Stimulated activated CD8-positive, alpha-beta memory T cell treated with anti-CD3 and anti-CD28 coated beads, Interleukin-2, amount 100 ng/mL, for 48 hours (primary cell): ENCODE results near the gene HEPACAM.
A peak's percentile ranks its signal among the peaks of the same experiment; 100 is the strongest.

Experiments
- DNase-seq, 2 donors: peaks; one replicate each; pipeline ENCODE4 v3.0.0-alpha.2; 2020; ENCODE audit warnings: low read depth in 2 of 2

Gene HEPACAM

GRCh38 chr11:124884869-124885479 lies 50.9 kb downstream of the HEPACAM start:
- no peak for DNase-seq

DNA sequence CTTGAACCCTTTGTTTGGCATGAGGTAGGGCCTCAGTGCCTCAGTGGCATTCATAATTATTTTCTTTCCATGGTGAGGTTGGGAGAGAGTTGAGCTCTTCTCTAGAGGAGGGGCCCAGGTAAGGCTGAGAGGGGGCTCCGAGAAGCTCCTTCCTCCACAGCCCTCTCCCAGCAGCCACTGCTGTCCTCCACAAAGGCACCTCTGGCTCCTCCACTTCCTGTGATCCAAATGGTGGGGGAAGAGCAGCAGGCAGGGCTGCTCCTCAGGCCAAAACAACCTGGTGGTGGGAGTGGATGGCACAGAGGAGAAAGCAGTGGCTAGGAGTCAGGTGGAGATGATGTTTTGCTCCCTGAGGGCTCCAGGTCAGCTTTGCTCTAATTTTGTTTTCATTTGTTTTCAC lies 51.5 kb downstream of the HEPACAM start:
- DNase-seq = no peak

- DNase-seq = no peak
These were observed 53.3 kb downstream of the HEPACAM start for GRCh38 chr11:124882339-124883071.

DNA sequence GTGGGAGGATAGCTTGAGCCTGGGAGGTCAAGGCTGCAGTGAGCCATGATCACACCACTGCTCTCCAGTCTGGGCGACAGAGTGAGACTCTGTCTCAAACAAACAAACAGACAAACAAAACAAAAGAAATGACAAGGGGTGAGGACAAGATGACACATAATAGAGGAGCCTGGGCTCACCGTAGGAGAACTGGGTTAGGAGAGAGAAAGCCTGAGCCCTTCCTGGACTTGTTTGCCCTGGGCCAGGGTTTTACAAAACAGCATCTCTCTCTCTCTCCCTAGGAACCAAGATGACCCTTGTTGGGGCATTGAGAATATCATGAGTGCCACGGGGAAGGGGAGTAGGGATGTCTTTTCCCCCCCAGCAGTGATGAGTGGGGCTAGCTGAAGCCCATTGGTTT lies 54.9 kb downstream of the HEPACAM start:
- DNase-seq = no peak

DNA sequence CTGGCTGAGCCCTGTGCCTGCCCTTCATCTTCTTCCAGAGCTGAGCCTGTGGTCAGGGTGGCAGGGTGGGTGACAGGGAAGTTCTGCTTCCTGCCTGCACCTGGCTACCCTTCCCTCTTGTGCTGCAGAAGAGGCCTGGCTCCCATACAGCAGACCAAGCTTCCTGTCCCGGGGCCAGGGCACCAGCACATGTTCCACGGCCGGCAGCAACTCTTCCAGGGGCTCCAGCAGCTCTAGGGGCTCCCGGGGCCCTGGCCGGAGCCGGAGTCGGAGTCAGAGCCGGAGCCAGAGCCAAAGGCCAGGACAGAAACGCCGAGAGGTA lies 55.6 kb downstream of the HEPACAM start:
- DNase-seq = no peak

DNA sequence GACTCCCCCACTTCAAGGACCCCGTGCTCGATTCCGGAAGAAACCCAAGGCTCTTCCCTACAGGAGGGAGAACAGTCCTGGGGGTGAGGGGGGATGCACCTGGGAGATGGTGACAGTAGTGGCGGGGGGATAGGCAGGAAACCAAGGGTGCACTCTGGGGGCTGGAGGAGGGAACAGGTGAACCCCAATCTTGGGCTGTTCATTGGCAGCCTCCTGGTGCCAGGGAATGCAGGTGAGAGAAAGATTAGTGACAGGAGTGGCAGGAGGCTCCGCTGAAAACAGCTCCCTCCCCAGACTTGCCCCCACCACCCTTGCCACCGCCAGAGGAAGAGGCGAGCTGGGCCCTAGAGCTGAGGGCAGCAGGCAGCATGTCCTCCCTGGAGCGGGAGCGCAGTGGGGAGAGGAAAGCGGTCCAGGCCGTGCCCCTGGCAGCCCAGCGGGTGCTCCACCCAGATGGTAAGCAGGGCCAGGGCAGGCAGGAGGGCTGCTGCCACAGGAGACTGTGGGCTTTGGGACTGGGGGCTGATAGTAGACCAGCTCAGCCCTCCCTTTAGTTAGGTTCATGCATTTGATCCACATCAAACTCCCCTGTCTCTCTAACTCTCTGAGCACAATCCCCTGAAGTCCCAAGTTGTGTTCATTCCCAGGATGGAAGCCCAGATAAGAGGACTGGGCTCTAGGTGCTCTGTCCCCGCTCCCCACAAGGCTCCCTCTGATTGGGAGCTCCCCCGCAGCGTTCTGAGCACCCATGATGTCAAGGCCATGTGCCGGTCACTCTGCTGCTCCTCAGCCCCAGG lies 56.2 kb downstream of the HEPACAM start:
- DNase-seq = no peak

DNA sequence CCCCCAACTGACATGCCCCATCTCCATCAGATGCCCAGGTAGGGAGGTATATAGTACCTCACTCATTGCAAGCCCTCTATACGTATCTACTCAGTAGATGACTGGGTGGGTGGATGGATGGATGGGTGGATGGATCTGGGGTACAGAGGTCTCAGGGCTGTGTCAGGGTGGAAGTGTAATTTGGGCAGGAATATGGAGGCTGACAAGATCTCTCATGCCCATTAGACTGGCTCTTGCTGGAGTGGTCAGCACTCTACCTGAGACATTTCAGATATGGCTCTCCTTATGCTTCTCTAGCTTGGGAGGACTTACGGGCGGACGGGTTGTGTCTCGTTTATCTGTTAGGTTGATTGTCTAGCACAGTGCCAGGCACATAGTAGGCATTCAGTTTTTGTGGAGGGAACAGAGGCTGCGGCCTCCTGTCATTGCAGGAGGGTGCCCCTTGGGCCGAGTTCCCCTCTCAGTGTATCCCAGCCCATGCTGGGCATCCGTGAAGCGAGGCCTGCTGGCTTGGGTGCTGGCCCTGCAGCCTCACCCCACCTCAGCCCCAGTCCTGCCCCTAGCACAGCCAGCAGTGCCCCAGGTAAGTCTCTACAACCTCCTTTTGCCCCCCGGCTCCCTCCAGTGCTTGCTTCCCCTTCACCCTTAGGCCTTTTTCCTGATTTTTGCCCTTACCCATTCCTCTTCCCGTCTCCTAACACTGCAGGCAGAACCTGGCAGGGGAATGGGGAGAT lies 56.9 kb downstream of the HEPACAM start:
- no peak for DNase-seq

- no peak for DNase-seq
These were observed 57.7 kb downstream of the HEPACAM start for GRCh38 chr11:124877910-124878758.

DNA sequence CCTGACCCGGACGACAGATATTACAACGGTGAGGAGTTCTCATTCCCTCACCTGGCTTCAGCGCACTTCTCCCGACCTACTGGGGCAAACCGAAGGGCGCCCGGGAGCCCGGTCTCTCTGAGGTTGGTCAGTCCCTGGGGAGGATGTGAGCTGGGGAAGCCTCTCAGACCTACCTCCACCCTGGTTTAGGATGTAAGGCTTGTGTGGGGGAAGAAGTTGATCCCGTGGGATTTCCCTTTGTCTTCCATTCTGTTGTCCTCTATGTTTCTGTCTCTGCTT lies 58.3 kb downstream of the HEPACAM start:
- no peak for DNase-seq

DNA sequence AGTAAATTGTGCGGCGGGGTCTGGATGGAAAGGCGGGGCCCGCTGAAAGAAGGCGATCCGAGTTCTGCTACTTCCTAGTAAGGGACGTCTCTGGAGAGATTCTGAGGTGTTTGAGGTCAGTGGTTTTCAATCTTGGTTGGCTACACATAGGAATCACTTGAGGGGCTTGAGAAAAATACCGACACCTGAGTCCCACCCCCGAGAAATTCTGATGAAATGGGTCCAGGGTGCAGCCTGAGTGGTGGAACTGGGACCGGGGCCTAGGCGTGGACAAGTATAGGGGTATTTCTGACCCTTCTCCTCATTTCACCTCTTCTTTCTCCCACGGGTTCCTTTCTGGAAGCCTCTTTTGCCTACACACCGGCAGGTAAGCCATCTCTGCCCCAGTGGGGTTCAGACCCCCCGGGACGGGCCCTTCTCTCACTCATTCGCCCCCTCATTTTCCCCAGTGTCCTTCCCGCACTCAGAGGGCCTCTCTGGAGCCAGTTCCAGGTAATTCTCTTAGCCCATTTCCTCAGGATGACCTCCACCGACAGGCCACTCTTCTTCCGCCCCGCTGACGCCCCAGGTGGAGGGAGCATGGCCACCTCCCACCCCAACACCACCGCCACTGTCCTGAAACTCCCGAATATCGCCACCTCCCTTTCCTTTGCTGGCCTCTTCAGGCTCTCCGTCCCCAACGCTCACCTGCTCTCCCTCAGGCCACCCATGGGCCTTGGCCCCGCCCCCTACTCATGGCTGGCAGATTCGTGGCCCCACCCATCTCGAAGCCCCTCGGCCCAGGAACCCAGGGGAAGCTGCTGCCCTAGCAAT lies 58.8 kb downstream of the HEPACAM start:
- no peak for DNase-seq

DNA sequence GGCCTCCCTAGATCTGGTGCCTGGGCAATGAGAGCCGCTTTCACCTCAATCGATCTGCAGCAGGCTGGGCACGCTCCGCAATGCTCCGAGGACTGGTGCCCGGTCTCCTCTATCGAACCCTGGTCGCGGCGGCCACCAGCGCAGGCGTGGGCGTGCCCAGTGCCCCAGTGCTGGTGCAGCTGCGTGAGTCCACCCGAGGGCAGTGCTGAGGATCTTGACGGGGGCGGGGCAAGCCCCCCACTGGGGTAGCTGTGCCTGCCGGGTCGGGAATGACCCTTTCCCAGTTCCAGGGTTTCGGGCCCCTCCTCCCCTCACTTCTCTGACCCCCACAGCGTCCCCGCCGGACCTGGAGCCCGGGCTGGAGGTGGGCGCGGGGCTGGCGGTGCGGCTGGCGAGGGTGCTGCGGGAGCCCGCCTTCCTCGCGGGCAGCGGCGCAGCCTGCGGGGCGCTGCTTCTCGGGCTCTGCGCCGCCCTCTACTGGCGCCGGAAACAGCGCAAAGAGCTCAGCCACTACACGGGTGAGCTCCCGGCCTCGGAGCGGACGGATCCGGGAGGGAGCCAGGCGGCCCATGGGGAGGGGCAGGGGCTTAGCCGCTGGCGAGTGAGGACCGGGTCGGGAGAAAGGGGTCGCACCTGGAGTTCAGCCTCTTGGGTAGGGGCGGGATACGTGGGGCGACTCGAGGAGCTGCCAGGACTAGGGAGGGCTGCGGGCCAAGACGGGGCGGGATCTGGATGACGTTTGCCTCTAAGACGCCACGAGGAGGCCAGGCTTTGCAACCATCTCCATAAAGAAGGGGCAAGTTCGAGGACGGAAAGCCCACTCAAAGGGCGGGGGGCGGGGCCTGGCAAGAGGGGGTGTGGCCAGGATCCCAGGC lies 59.7 kb downstream of the HEPACAM start:
- DNase-seq = peak; percentile 66 to 74

DNA sequence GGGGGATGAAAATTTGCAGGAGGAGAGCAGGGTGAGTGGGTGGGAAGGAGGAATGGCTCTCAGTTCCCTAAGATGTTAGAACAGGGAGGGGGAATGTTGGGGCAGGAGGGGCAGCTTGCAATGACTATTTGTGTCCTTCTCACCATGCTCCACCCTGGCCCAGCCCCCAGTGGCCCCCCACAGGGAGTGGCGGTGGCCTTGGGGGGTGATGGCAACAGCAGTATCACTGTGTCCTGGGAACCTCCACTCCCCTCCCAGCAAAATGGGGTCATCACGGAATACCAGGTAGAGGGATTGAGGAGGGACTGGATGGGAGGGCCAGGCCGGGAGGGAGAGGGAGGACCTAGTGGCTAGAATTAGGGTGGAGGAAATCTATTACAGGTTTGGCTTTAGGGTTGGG lies 60.4 kb downstream of the HEPACAM start:
- DNase-seq = no peak

DNA sequence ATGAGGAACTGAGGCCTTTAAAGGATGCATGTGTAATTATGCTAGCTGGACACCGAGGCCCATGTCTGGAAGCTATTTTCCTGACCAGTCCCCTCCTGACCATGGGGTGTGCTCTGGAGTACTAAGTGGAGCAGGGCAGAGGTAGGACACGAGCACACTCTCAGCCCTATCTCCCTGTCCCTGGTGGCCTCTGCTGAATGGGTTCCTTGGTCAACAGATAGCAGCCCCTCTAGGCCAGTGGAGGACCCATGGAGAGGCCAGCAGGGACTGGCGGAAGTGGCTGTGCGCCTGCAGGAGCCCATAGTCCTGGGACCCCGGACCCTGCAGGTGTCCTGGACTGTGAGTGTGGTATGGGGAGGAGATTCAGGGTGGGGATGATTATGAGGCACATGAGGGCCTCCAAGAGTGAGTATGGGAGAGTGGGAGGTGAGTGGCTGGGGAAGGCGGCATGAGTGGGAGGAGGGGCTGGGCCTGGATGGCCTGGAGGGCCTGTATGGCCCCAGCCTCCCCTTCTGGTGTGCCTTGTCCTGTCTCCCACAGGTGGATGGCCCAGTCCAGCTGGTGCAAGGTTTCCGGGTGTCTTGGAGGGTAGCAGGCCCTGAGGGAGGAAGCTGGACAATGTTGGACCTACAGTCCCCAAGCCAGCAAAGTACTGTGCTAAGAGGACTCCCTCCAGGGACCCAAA lies 61.1 kb downstream of the HEPACAM start:
- DNase-seq = no peak

DNA sequence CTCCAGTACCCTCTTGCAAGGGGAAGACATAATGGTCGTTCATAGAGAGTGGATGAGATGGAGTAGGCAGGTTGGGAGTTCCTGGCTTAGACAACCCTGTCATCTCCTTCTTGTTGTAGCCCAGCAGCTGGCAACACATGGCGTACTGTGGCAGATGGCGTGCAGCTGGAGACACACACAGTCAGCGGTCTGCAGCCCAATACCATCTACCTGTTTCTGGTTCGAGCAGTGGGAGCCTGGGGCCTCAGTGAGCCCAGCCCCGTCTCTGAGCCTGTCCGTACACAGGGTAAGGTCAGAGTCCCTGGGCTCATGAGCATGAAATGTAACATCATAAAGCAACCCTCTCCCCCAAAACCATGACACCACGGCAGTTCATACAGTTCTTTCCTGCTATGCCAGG lies 61.9 kb downstream of the HEPACAM start:
- no peak for DNase-seq

- DNase-seq = no peak
These were observed 63.1 kb downstream of the HEPACAM start for GRCh38 chr11:124872741-124873140.

GRCh38 chr11:124872280-124872679 lies 63.6 kb downstream of the HEPACAM start:
- DNase-seq = no peak

DNA sequence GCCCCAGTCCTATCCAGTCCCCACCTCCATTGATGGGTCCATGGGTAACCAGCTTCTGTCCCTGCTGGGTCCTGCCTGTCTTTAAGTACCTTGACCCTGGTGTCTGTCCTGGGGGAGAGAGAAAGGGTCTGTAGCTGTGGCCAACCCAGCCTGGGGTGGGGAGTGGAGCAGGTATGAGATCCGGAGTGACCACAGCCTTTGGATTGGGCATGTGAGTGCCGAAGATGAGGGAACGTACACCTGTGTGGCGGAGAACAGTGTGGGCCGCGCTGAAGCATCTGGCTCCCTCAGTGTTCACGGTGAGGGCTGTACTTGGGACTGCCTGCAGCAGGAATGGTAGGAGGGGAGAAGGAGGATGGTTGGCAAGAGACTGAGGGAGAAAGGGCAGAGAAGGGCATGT lies 65.4 kb downstream of the HEPACAM start:
- no peak for DNase-seq

GRCh38 chr11:124869856-124870387 lies 65.9 kb downstream of the HEPACAM start:
- no peak for DNase-seq

DNA sequence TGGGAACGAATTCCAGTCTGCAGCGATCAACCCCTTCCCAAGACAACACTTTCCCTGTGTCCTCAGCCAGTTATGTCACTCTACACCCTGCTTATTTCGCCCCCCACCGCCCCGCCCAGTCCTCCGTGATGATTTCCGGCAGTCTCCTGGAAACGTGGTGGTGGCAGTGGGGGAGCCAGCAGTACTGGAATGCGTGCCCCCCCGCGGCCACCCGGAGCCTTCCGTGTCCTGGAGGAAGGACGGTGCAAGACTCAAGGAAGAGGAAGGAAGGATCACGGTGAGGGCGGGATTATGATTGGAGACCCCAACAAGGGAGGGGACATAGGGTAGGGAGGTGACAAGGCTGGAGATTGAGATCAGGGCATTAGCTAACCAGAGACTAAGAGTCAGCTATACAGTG lies 66.5 kb downstream of the HEPACAM start:
- no peak for DNase-seq
